HepG2 (cell line): Measurements from ENCODE around the gene ARID3C. TPM values are rescaled to one million over a fixed set of nuclear protein-coding genes. Genes with fewer than 3 reads are reported as not detected.

Source experiments
- ATAC-seq: fragments of 200-7000 bp; cut with Tn5 transposase; 3 replicates; pipeline ENCODE4 v1.9.1; 2020; ENCODE audit warnings: mild to moderate bottlenecking, moderate library complexity
- BruUV-seq: library from RNA; stranded (reverse); fragments of 400-500 nt; replicated peaks from 2 replicates; lab custom pipeline; 2021; lab: Mats Ljungman, UMichigan
- CTCF ChIA-PET: fragments of 300-600 bp; formaldehyde crosslinking; extraction: SDS; loops from one replicate; lab custom pipeline; 2021; ENCODE audit warnings: low total read pairs, inconsistent platforms, low intra/inter-chr PET ratio; lab: Yijun Ruan, JAX
- POLR2A ChIA-PET: fragments of 350-600 bp; sonication (Branson Sonifier 250); formaldehyde crosslinking; loops from one replicate; lab custom pipeline; 2020; ENCODE audit warnings: antibody characterized with exemption, inconsistent platforms; lab: Yijun Ruan, JAX
- DNase-seq: peaks from one replicate; pipeline ENCODE4 v3.0.0-alpha.2; 2015; ENCODE audit warnings: low spot score
- FAIRE-seq: peaks from 3 replicates; lab custom pipeline; 2011; peaks lifted over from hg19 to GRCh38; lab: Jason Lieb, UNC
- H2AFZ ChIP-seq: one replicate; pipeline ENCODE4 v1.6.1; 2011; ENCODE audit warnings: low read length, inconsistent platforms
- H3K27ac ChIP-seq: fragments of 300-600 bp; 3 replicates; pipeline ENCODE4 v1.8.0; 2011; ENCODE audit warnings: mixed run types, mild to moderate bottlenecking, mixed read lengths, low read length, inconsistent platforms; ENCODE audit not compliant: insufficient read depth; ENCODE audit errors: extremely low read length
- H3K27me3 ChIP-seq, 2 experiments: fragments of 200-600 bp in 1 of 2; 2 replicates in 1 of 2; 3 replicates in 1 of 2; pipeline versions ENCODE4 v1.6.0 to v1.8.0; 2011; ENCODE audit warnings: low read length in 2 of 2, mild to moderate bottlenecking in 2 of 2, moderate library complexity in 2 of 2, inconsistent platforms in 1 of 2; ENCODE audit not compliant: insufficient read depth in 2 of 2, control insufficient read depth in 1 of 2
- H3K36me3 ChIP-seq, 2 experiments: fragments of 200-600 bp in 1 of 2; replicated peaks in 1 of 2; 2 replicates in 1 of 2; 3 replicates in 1 of 2; pipeline versions ENCODE4 v1.5.1 to v1.8.0; 2011; ENCODE audit warnings: low read length in 2 of 2, inconsistent platforms in 1 of 2; ENCODE audit not compliant: insufficient read depth in 2 of 2, control insufficient read depth in 1 of 2
- H3K4me1 ChIP-seq: 2 replicates; pipeline ENCODE4 v1.5.1; 2012; ENCODE audit warnings: low read length, inconsistent platforms; ENCODE audit not compliant: insufficient read depth
- H3K4me2 ChIP-seq: 2 replicates; pipeline ENCODE4 v1.6.0; 2011; ENCODE audit warnings: low read depth, low read length, inconsistent platforms
- H3K4me3 ChIP-seq, 3 experiments: fragments of 200-600 bp in 1 of 3; sonication (generic), shearing (Covaris generic) in 1 of 3; replicated peaks in 1 of 3; 2 replicates each; pipeline ENCODE4 v1.5.1; 2011 to 2016; ENCODE audit warnings: low read length in 3 of 3, inconsistent platforms in 2 of 3, low read depth in 2 of 3, mild to moderate bottlenecking in 2 of 3, control low read depth in 1 of 3, mixed read lengths in 1 of 3; ENCODE audit not compliant: insufficient read depth in 1 of 3
- H3K79me2 ChIP-seq: one replicate; pipeline ENCODE4 v1.6.1; 2011; ENCODE audit warnings: low read length, inconsistent platforms; ENCODE audit not compliant: insufficient read depth
- H3K9ac ChIP-seq: 2 replicates; pipeline ENCODE4 v1.6.0; 2011; ENCODE audit warnings: mild to moderate bottlenecking, low read depth, low read length, inconsistent platforms; ENCODE audit not compliant: insufficient read depth
- H3K9me3 ChIP-seq: 2 replicates; pipeline ENCODE4 v1.5.1; 2012; ENCODE audit warnings: mild to moderate bottlenecking, low read length
- H4K20me1 ChIP-seq: 2 replicates; pipeline ENCODE4 v1.6.0; 2011; ENCODE audit warnings: inconsistent platforms, mild to moderate bottlenecking, low read length, moderate library complexity; ENCODE audit not compliant: insufficient read depth
- ATM ChIP-seq: fragments of 450-650 bp; IDR thresholded peaks from 2 replicates; pipeline ENCODE4 v1.7.1; 2017; ENCODE audit warnings: mild to moderate bottlenecking, borderline replicate concordance
- DR1 ChIP-seq: sonication (generic); formaldehyde crosslinking; IDR thresholded peaks from 2 replicates; pipeline ENCODE4 v1.8.0; 2021; ENCODE audit warnings: mild to moderate bottlenecking, missing genetic modification reagents, inconsistent platforms
- HMG20A ChIP-seq: IDR thresholded peaks from 2 replicates; pipeline ENCODE4 v1.6.1; 2016; ENCODE audit warnings: borderline replicate concordance
- PAF1 ChIP-seq: IDR thresholded peaks from 2 replicates; pipeline ENCODE4 v1.6.1; 2016; ENCODE audit warnings: missing genetic modification reagents, missing compliant biosample characterization
- TCF12 ChIP-seq, 2 experiments: fragments of 450-650 bp in 1 of 2; sonication (generic) in 1 of 2; formaldehyde crosslinking in 1 of 2; IDR thresholded peaks; 2 replicates each; pipeline versions ENCODE4 v1.6.1 to v1.8.0; 2017 to 2022; ENCODE audit warnings: antibody characterized with exemption in 1 of 2, mild to moderate bottlenecking in 1 of 2, missing genetic modification reagents in 1 of 2, moderate library complexity in 1 of 2
- ZBED4 ChIP-seq: sonication (generic); formaldehyde crosslinking; IDR thresholded peaks from 2 replicates; pipeline ENCODE4 v1.4.0; 2020; ENCODE audit warnings: missing genetic modification reagents, borderline replicate concordance
- ZBTB37 ChIP-seq: sonication (generic); formaldehyde crosslinking; IDR thresholded peaks from 2 replicates; pipeline ENCODE4 v1.4.0; 2020; ENCODE audit warnings: mild to moderate bottlenecking, missing genetic modification reagents
- ZNF234 ChIP-seq: sonication (generic); formaldehyde crosslinking; conservative IDR thresholded peaks from 2 replicates; pipeline ENCODE4 v1.5.1; 2020; ENCODE audit warnings: mild to moderate bottlenecking, missing genetic modification reagents
- ZNF572 ChIP-seq: sonication (generic); formaldehyde crosslinking; IDR thresholded peaks from 2 replicates; pipeline ENCODE4 v1.5.1; 2020; ENCODE audit warnings: mild to moderate bottlenecking, missing genetic modification reagents
- ZNF768 ChIP-seq: sonication (generic); formaldehyde crosslinking; IDR thresholded peaks from 2 replicates; pipeline ENCODE4 v1.4.0; 2020; ENCODE audit warnings: missing genetic modification reagents
- WGBS: methylation state at CpG from one replicate; pipeline ENCODE4 v1.1.6; 2017; ENCODE audit warnings: low lambda C conversion rate; 5-methylcytosine and 5-hydroxymethylcytosine counted together
- in situ Hi-C: cut with HindIII; loops from 2 replicates; pipeline ENCODE4 v1.10.0; 2017; ENCODE audit warnings: low pct_unique_long_range_greater_than_20kb; ENCODE audit not compliant: extremely low pct_ligation_motif_present
- intact Hi-C: fragments of 100-400 bp; cut with micrococcal nuclease; formaldehyde crosslinking; loops from one replicate; pipeline ENCODE4 v1.10.0; 2022; ENCODE audit not compliant: unreplicated experiment
- polyA plus RNA-seq, 8 experiments: library from polyadenylated mRNA; depleted of rRNA in 3 of 8; stranded (reverse) in 7 of 8; unstranded in 1 of 8; fragments of >200 nt; fragmentation: Illumina TruSeq in 4 of 8; extraction: Trizol in 4 of 8; gene quantifications; 2 replicates each; pipeline versions ENCODE4 v1.2.1 to v1.2.3, GENCODE V29; 2011 to 2016; ENCODE audit warnings: low read depth in 4 of 8, missing spikeins in 1 of 8, mixed read lengths in 1 of 8; ENCODE audit not compliant: insufficient read depth in 1 of 8
- total RNA-seq, 5 experiments: library from RNA; depleted of rRNA; stranded (reverse); fragments of >200 nt; fragmentation: Illumina TruSeq; extraction: Trizol; gene quantifications; 2 replicates each; pipeline ENCODE4 v1.2.3, GENCODE V29; 2016; ENCODE audit warnings: low read depth in 1 of 5

ARID3C gene
- total and polyA plus RNA-seq, 2 of the 13 experiments (the other 11 are each of a cell fraction or from before 2014, with no cell fraction given): not detected

- Histone ChIP-seq H3K27ac (no peak overlapping the region), H3K79me2 (no peaks in the 10 kb centered on the region), H2AFZ (no peak overlapping the region), H3K4me2 (no peak overlapping the region), H3K36me3 (no peaks in the 10 kb centered on the region), H3K27me3 (peaks cover 13 to 74% of the 10 kb centered on the region in 2 experiments; a peak in 4 of 5 replicates), H4K20me1 (no peaks in the 10 kb centered on the region), H3K9me3 (no peaks in the 10 kb centered on the region), H3K4me3 (no peak overlapping the region), H3K9ac (no peak overlapping the region), H3K4me1 (no peaks in the 10 kb centered on the region)
- 60% methylated on average over 12 of the region's 28 CpGs for WGBS
- ChIA-PET POLR2A (no interaction called here), CTCF (no interaction called here)
- TF ChIP-seq ZNF768: no peak
- TF ChIP-seq PAF1 (CRISPR knock-in tag): no peak
- no peak for TF ChIP-seq DR1 (CRISPR knock-in tag)
- no peak for TF ChIP-seq ATM
- no peak for TF ChIP-seq ZBED4 (CRISPR knock-in tag)
- no peak for TF ChIP-seq HMG20A (CRISPR knock-in tag)
- TF ChIP-seq TCF12 (IDR thresholded peaks at IDR 0.05): no peak
- TF ChIP-seq TCF12 (CRISPR knock-in tag; IDR thresholded peaks at IDR 0.05): no peak
- no peak for TF ChIP-seq ZBTB37
- no peak for TF ChIP-seq ZNF234 (CRISPR knock-in tag)
- no peak for TF ChIP-seq ZNF572 (CRISPR knock-in tag)
- intact Hi-C loops: no loop called here
- DNase-seq (no peak), FAIRE-seq (no peak), ATAC-seq (no peak)
- in situ Hi-C loops: no loop called here
- no TSS peak for BruUV-seq
These were observed 50.4 kb downstream of the ARID3C start for GRCh38 chr9:34578241-34579103.
